K562 (cell line): ENCODE measurements around the gene CYP4F11.
"Not testable (repeated sequence)": the region's sequence is repeated elsewhere in the genome, so short reads cannot be mapped to it uniquely, and the experiment has no call there.

ENCODE experiments used
- BACH1 ChIP-seq: fragments of 200-800 bp; sonication (Bioruptor generic); IDR thresholded peaks from 2 replicates; pipeline ENCODE4 v1.6.1; 2016; ENCODE audit warnings: missing genetic modification characterization, missing compliant biosample characterization
- BCL6 ChIP-seq: fragments of 250-450 bp; sonication (Bioruptor Pico); IDR thresholded peaks from 2 replicates; pipeline ENCODE4 v1.4.0; 2020
- EP300 ChIP-seq: IDR thresholded peaks from 2 replicates; pipeline ENCODE4 v1.6.1; 2012; ENCODE audit warnings: low read length, improper control_type of control experiment
- EP400 ChIP-seq: fragments of 450-650 bp; IDR thresholded peaks from 2 replicates; pipeline ENCODE4 v1.6.1; 2017; ENCODE audit warnings: antibody characterized with exemption, mild to moderate bottlenecking, moderate library complexity
- SMARCB1 ChIP-seq: IDR thresholded peaks from 2 replicates; pipeline ENCODE4 v1.6.1; 2011; ENCODE audit warnings: improper control_type of control experiment, low read depth; ENCODE audit not compliant: insufficient read length
- U2AF2 ChIP-seq: fragments of 200-400 bp; formaldehyde crosslinking; optimal IDR thresholded peaks from 2 replicates; pipeline ENCODE3; 2017; ENCODE audit warnings: low read depth, mild to moderate bottlenecking, low read length
- ZNF436 ChIP-seq: fragments of 250-450, 450-650 bp; sonication (Bioruptor Pico); formaldehyde crosslinking; IDR thresholded peaks from 2 replicates; pipeline ENCODE4 v1.7.0; 2020; ENCODE audit warnings: mild to moderate bottlenecking
- ZNF561 ChIP-seq: fragments of 450-650 bp; formaldehyde crosslinking; conservative IDR thresholded peaks from 2 replicates; pipeline ENCODE4 v1.4.0; 2020; ENCODE audit warnings: mild to moderate bottlenecking, moderate library complexity
- TF ChIP-seq, protein P1 (sequence below): sonication (generic); formaldehyde crosslinking; IDR thresholded peaks from 2 replicates; pipeline ENCODE4 v1.8.1; 2023; ENCODE audit warnings: mild to moderate bottlenecking, missing genetic modification reagents
- TF ChIP-seq, protein P2 (sequence below): sonication (generic); formaldehyde crosslinking; IDR thresholded peaks from 2 replicates; pipeline ENCODE4 v1.8.0; 2022; ENCODE audit warnings: missing genetic modification reagents, mild to moderate bottlenecking, borderline replicate concordance
- TF ChIP-seq, protein P3 (sequence below), 3 experiments: IDR thresholded peaks in 2 of 3; conservative IDR thresholded peaks in 1 of 3; 2 replicates each; pipeline ENCODE4 v1.5.1; 2011 to 2012; ENCODE audit warnings: low read length in 3 of 3, mild to moderate bottlenecking in 3 of 3, control low read depth in 2 of 3, improper control_type of control experiment in 1 of 3, inconsistent platforms in 1 of 3, low read depth in 1 of 3, mixed read lengths in 1 of 3, moderate library complexity in 1 of 3; ENCODE audit not compliant: insufficient read depth in 2 of 3

DNA sequence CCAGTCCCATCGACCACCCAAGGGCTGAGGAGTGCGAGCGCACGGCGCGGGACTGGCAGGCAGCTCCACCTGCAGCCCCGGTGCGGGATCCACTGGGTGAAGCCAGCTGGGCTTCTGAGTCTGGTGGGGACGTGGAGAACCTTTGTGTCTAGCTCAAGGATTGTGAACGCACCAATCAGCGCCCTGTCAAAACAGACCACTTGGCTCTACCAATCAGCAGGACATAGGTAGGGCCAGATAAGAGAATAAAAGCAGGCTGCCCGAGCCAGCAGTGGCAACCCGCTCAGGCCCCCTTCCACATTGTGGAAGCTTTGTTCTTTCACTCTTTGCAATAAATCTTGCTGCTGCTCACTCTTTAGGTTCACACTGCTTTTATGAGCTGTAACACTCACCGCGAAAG is 34.3 kb downstream of the CYP4F11 start:
- not testable (repeated sequence) for TF ChIP-seq EP300; BACH1 (tag); ZNF561 (CRISPR knock-in tag); EP400; SMARCB1; U2AF2; ZNF436 (CRISPR knock-in tag); BCL6
- TF ChIP-seq, protein P1, sequence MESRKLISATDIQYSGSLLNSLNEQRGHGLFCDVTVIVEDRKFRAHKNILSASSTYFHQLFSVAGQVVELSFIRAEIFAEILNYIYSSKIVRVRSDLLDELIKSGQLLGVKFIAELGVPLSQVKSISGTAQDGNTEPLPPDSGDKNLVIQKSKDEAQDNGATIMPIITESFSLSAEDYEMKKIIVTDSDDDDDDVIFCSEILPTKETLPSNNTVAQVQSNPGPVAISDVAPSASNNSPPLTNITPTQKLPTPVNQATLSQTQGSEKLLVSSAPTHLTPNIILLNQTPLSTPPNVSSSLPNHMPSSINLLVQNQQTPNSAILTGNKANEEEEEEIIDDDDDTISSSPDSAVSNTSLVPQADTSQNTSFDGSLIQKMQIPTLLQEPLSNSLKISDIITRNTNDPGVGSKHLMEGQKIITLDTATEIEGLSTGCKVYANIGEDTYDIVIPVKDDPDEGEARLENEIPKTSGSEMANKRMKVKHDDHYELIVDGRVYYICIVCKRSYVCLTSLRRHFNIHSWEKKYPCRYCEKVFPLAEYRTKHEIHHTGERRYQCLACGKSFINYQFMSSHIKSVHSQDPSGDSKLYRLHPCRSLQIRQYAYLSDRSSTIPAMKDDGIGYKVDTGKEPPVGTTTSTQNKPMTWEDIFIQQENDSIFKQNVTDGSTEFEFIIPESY (CRISPR knock-in tag) = not testable (repeated sequence)
- TF ChIP-seq, protein P2, sequence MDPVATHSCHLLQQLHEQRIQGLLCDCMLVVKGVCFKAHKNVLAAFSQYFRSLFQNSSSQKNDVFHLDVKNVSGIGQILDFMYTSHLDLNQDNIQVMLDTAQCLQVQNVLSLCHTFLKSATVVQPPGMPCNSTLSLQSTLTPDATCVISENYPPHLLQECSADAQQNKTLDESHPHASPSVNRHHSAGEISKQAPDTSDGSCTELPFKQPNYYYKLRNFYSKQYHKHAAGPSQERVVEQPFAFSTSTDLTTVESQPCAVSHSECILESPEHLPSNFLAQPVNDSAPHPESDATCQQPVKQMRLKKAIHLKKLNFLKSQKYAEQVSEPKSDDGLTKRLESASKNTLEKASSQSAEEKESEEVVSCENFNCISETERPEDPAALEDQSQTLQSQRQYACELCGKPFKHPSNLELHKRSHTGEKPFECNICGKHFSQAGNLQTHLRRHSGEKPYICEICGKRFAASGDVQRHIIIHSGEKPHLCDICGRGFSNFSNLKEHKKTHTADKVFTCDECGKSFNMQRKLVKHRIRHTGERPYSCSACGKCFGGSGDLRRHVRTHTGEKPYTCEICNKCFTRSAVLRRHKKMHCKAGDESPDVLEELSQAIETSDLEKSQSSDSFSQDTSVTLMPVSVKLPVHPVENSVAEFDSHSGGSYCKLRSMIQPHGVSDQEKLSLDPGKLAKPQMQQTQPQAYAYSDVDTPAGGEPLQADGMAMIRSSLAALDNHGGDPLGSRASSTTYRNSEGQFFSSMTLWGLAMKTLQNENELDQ (CRISPR knock-in tag) = not testable (repeated sequence)
- TF ChIP-seq, protein P3, sequence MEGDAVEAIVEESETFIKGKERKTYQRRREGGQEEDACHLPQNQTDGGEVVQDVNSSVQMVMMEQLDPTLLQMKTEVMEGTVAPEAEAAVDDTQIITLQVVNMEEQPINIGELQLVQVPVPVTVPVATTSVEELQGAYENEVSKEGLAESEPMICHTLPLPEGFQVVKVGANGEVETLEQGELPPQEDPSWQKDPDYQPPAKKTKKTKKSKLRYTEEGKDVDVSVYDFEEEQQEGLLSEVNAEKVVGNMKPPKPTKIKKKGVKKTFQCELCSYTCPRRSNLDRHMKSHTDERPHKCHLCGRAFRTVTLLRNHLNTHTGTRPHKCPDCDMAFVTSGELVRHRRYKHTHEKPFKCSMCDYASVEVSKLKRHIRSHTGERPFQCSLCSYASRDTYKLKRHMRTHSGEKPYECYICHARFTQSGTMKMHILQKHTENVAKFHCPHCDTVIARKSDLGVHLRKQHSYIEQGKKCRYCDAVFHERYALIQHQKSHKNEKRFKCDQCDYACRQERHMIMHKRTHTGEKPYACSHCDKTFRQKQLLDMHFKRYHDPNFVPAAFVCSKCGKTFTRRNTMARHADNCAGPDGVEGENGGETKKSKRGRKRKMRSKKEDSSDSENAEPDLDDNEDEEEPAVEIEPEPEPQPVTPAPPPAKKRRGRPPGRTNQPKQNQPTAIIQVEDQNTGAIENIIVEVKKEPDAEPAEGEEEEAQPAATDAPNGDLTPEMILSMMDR (IDR thresholded peaks at IDR 0.05 in 2 of 3, conservative IDR thresholded peaks at IDR 0.05 in 1 of 3; ENCODE audit: insufficient read depth in 2 of 3, low read depth in 1 of 3, low read length in 3 of 3) = not testable (repeated sequence)
